Karpas-422 (cell line): ENCODE data around the gene PRKCE. TPM values are rescaled to one million over a fixed set of nuclear protein-coding genes. Genes with fewer than 3 reads are reported as not detected.

ENCODE experiments used
- DNase-seq: peaks from one replicate; pipeline ENCODE4 v3.0.0-alpha.2; 2015
- H2AFZ ChIP-seq: fragments of 200-600 bp; sonication (generic); 2 replicates; pipeline ENCODE4 v1.6.1; 2014; ENCODE audit warnings: antibody characterized with exemption, low read length, mixed read lengths
- H3K27ac ChIP-seq: fragments of 200-600 bp; sonication (generic); 2 replicates; pipeline ENCODE4 v1.5.1; 2014; ENCODE audit warnings: mild to moderate bottlenecking, low read length, moderate library complexity
- H3K27me3 ChIP-seq: fragments of 200-600 bp; sonication (generic); 2 replicates; pipeline ENCODE4 v1.6.1; 2014; ENCODE audit warnings: low read length, mixed read lengths
- H3K36me3 ChIP-seq: fragments of 200-600 bp; sonication (generic); 2 replicates; pipeline ENCODE4 v1.6.1; 2014; ENCODE audit warnings: low read length, mixed read lengths; ENCODE audit not compliant: insufficient read depth
- H3K4me1 ChIP-seq: fragments of 200-600 bp; sonication (generic); 2 replicates; pipeline ENCODE4 v1.6.1; 2014; ENCODE audit warnings: mild to moderate bottlenecking, low read length, mixed read lengths
- H3K4me2 ChIP-seq: fragments of 200-600 bp; sonication (generic); 2 replicates; pipeline ENCODE4 v1.6.1; 2014; ENCODE audit warnings: low read length, low read depth, mild to moderate bottlenecking; ENCODE audit not compliant: poor library complexity, severe bottlenecking
- H3K4me3 ChIP-seq: fragments of 200-600 bp; sonication (generic); 2 replicates; pipeline ENCODE4 v1.5.1; 2014; ENCODE audit warnings: mild to moderate bottlenecking, antibody characterized with exemption, low read length, mixed read lengths
- H3K79me2 ChIP-seq: fragments of 200-600 bp; sonication (generic); 2 replicates; pipeline ENCODE4 v1.6.1; 2014; ENCODE audit warnings: mild to moderate bottlenecking, low read length, mixed read lengths
- H3K9ac ChIP-seq: fragments of 200-600 bp; sonication (generic); 2 replicates; pipeline ENCODE4 v1.6.0; 2014; ENCODE audit warnings: low read length
- H3K9me2 ChIP-seq: fragments of 200-600 bp; sonication (generic), shearing (Covaris generic); replicated peaks from 2 replicates; pipeline ENCODE4 v1.6.0; 2014; ENCODE audit warnings: mild to moderate bottlenecking, low read length, moderate library complexity; ENCODE audit not compliant: insufficient read depth
- H3K9me3 ChIP-seq: fragments of 300-700, 200-600 bp; sonication (generic); 2 replicates; pipeline ENCODE4 v1.6.1; 2014; ENCODE audit warnings: low read length, mixed read lengths
- H4K20me1 ChIP-seq: fragments of 200-600 bp; sonication (generic); 2 replicates; pipeline ENCODE4 v1.6.1; 2014; ENCODE audit warnings: mild to moderate bottlenecking, antibody characterized with exemption, low read length, low read depth; ENCODE audit not compliant: insufficient read depth
- total RNA-seq: library from RNA; depleted of rRNA; stranded (reverse); fragments of >200 nt; shearing (Covaris generic); gene quantifications from 2 replicates; pipeline ENCODE4 v1.2.3, GENCODE V29; 2014; ENCODE audit warnings: low replicate concordance

Gene PRKCE
- total RNA-seq, 1 experiment from 2014 or later, result 61.8 TPM

DNA sequence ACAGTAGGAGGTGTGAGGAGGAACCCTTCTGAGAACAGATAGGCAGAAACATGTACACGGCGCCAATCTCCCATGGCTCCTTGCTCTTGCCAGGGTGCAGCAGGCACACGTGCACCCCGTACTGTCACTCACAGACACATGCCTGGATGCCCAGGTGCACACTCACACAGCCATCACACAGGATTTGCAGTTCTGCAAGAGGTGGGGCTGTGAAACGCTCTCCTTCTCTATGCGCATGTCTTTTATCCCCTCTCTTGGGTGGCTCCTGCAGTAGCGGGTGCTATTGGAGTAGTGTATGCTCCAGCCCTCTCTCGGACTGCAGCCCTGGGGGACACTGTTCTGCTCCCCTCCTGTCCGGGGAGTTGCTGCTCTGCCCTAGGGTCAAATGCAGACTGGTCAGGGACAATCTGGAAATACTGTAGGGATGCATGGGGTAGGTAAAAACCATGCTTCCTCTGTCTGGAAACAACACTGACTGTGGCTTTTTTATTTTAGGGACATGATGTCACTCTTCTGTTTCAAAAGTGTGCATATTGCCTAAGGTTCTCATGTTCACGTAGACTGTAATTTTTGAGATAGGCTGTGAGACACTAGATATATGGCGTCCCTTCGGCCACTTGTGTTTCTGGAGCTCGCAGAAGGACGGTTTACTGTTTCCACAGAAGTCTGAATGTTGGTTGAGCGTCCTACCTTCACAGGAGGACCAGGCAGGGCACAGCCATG is 118.5 kb downstream of the PRKCE start:
- peaks cover 82% of the 10 kb centered on the region for H3K4me1 ChIP-seq
- no peaks in the 10 kb centered on the region for H3K27me3 ChIP-seq
- DNase-seq, result no peak

DNA sequence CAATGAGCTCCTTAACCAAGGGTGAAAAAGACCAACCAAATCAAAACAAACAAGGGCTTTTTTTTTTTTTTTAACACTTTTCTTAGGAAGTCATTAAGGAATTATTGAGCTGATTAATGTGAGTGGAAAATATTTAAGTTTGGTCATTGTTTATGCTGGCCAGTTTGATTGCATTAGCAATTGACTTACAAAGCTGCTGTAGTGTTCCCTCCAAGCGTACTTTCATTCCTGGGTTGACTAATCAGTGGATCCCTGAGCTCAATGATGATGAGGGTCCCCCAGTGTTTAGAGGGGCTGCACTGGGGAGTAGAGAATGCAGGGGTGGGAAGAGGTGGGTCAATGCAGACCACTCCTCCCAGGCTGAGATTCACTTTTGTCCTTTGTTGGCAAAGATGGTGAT is 119.3 kb downstream of the PRKCE start:
- DNase-seq, result no peak
- no peaks in the 10 kb centered on the region for H3K36me3 ChIP-seq
- H3K27ac ChIP-seq, result no peak overlapping the region
- no peaks in the 10 kb centered on the region for H3K27me3 ChIP-seq
- no peak overlapping the region for H3K9ac ChIP-seq
- no peak overlapping the region for H3K4me2 ChIP-seq
- H3K79me2 ChIP-seq, result peaks cover 100% of the 10 kb centered on the region
- peaks cover 82% of the 10 kb centered on the region for H3K4me1 ChIP-seq
- no peak overlapping the region for H3K4me3 ChIP-seq
- no peaks in the 10 kb centered on the region; the same call in 1 of the 2 replicates for H4K20me1 ChIP-seq
- no peaks in the 10 kb centered on the region for H3K9me2 ChIP-seq
- no peak overlapping the region for H2AFZ ChIP-seq
- no peaks in the 10 kb centered on the region for H3K9me3 ChIP-seq

More for the DNA sequence above, 118.5 kb downstream of the PRKCE start:
- Histone ChIP-seq H2AFZ (no peak overlapping the region), H3K9me2 (no peaks in the 10 kb centered on the region), H3K9ac (no peak overlapping the region), H3K4me2 (no peak overlapping the region), H3K79me2 (peaks cover 100% of the 10 kb centered on the region), H3K4me3 (no peak overlapping the region), H3K9me3 (no peaks in the 10 kb centered on the region), H3K36me3 (no peaks in the 10 kb centered on the region), H4K20me1 (no peaks in the 10 kb centered on the region), H3K27ac (no peak overlapping the region; the same call in 1 of the 2 replicates)

DNA sequence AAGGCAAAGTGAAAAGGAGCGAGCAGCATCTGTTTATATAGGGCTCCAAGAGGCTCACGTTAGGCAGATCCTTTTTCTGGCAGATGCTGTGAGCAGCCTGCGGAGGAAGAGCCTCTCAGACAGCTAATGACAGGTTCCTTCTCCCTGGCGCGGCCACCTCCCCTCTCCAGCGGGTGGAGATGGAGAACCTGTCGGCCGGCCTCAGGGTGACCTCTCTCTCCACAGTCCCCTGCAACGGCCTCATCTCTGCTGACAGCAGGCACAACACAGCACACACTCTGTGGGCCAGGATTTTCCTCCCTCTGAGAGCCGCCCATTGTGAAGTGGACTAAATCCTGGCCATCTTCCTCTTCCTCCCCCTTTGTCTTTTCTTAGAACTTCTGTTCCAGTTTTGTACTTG is 119.8 kb downstream of the PRKCE start:
- Histone ChIP-seq H3K9me3 (no peaks in the 10 kb centered on the region), H3K36me3 (no peaks in the 10 kb centered on the region), H3K27ac (no peak overlapping the region), H3K79me2 (peaks cover 100% of the 10 kb centered on the region), H3K9me2 (no peaks in the 10 kb centered on the region), H3K4me3 (no peak overlapping the region), H4K20me1 (no peaks in the 10 kb centered on the region; the same call in 1 of the 2 replicates), H3K27me3 (no peaks in the 10 kb centered on the region), H2AFZ (no peak overlapping the region), H3K4me1 (peaks cover 82% of the 10 kb centered on the region), H3K4me2 (no peak overlapping the region), H3K9ac (no peak overlapping the region)
- DNase-seq, result no peak

DNA sequence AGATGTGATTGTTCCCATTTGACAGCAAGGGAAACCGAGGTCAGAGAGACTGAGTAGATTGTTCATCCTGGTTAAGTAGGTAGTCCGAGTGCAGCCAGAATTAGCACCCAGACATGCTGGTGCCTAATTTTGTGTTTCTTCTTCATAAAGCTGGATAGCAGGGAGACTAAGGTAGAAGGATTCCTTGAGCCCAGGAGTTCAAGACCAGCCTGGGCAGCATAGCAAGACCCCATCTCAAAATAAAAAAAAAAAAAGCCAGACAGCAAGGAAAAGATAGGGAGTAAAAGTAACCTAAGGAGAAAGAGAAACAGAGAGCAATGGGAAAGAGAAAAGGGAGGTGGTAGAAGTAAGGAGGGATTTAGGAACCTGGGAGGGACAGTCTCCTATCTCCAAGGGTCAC is 120.6 kb downstream of the PRKCE start:
- H3K9me2 ChIP-seq, result no peaks in the 10 kb centered on the region

DNA sequence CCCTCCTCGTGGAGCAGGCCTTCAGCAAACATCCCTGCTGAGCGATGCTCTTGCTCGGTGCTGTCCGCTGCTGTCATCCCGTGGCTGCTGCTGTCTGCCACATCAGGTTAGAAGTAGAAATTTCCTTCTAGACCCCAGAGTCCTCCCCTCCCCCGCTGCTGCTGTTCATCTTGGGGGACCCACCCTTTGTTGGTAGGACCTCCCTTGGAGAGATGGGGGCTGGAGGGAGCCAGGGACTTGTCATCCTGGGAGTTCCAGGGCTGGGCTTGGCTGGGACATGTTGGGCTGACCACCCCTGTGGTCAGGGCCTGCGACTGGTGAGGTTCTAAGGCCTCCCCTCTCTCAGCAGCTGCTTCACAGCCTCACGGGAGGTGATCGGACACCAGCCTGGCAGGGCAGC is 122.4 kb downstream of the PRKCE start:
- Histone ChIP-seq H3K4me1 (peaks cover 70% of the 10 kb centered on the region), H3K4me2 (no peak overlapping the region), H3K27me3 (no peaks in the 10 kb centered on the region), H3K36me3 (0 out of 2 replicates have a peak, but pooled peaks cover 7% of the 10 kb centered on the region), H3K79me2 (peaks cover 100% of the 10 kb centered on the region), H4K20me1 (no peaks in the 10 kb centered on the region; the same call in 1 of the 2 replicates), H3K9me2 (no peaks in the 10 kb centered on the region), H3K4me3 (no peak overlapping the region), H3K9ac (no peak overlapping the region), H3K9me3 (no peaks in the 10 kb centered on the region), H2AFZ (no peak overlapping the region), H3K27ac (peak overlapping the region; percentile 64; the same call in 1 of the 2 replicates)
- no peak for DNase-seq

More for the DNA sequence above, 120.6 kb downstream of the PRKCE start:
- Histone ChIP-seq H3K27me3 (no peaks in the 10 kb centered on the region), H3K36me3 (no peaks in the 10 kb centered on the region), H3K79me2 (peaks cover 100% of the 10 kb centered on the region), H3K4me2 (no peak overlapping the region), H3K9me3 (no peaks in the 10 kb centered on the region), H3K9ac (no peak overlapping the region), H3K4me3 (no peak overlapping the region), H3K4me1 (peaks cover 81% of the 10 kb centered on the region), H4K20me1 (no peaks in the 10 kb centered on the region; the same call in 1 of the 2 replicates), H3K27ac (no peak overlapping the region), H2AFZ (no peak overlapping the region)
- DNase-seq, result no peak

DNA sequence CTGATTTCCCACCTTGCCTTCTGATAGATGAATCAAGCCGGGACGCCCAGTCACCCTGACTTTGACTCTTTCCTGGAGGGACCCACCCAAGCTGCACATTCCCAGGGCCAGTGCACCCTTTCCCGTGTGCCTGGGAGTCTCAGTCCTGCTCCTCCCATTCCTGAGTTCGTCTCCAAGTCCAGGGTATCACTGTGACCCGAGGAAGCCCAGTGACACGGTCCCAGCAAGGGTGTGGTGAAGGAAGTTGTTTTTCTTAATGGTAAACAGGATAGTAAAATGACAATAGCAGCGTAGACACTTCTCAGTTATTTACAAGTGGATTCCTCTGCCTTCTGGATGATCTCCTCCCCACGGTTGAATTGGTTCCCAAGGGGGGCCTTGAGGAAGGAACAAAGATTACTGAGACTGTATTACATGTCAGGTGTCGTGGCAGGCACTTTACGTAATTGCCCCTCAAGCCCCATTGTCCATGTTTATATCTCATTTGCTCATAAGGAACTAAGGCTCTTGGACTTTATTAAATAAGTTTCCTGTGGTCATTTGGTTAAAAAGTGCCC is 123.3 kb downstream of the PRKCE start:
- Histone ChIP-seq H3K79me2 (peaks cover 99% of the 10 kb centered on the region), H3K36me3 (0 out of 2 replicates have a peak, but pooled peaks cover 10% of the 10 kb centered on the region), H3K9me3 (no peaks in the 10 kb centered on the region), H3K4me2 (peak overlapping the region; percentile 20), H3K9ac (no peak overlapping the region; the same call in 1 of the 2 replicates), H3K9me2 (no peaks in the 10 kb centered on the region), H4K20me1 (no peaks in the 10 kb centered on the region; the same call in 1 of the 2 replicates), H3K4me1 (peaks cover 70% of the 10 kb centered on the region), H2AFZ (no peak overlapping the region), H3K27ac (peak overlapping the region; percentile 64), H3K27me3 (no peaks in the 10 kb centered on the region), H3K4me3 (no peak overlapping the region)
- DNase-seq, result no peak

DNA sequence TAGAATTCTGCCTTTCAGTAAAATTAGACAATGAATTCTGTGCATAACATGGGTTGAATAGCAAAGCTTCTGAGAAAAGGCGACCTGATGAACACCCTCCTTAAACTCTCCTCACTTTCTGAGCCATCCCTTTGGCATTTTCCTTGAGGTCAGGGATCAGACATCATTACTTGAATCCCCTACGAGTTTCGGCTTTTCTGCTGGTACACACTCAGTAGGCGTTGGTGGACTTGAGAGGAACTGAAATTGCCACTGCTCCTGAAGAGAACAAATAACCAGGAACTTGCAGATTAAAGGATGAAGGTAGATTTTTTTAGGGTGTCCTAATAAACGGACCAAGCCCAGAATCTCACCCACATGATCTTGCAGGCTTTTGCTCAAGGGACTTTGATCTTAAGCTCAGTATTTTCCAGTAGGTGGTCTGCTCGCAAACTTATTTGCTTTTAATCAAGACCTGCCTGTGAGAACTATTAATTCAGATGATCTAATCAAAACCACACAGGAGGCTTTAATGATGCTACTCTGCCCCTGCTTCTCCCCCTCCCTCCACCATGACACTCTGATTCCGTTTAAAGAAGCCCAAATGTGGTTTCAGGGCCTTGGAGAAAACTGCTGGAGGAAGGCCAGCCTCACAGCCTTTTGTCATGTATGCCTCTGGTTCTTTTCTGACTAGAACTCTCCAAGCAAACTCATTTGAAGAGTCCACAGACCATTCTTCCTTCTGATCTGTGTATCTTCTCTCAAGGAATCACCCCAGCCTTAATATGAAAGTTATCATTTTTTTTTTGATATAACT is 124.9 kb downstream of the PRKCE start:
- H3K27me3 ChIP-seq, result no peaks in the 10 kb centered on the region
- 0 out of 2 replicates have a peak, but pooled peaks cover 10% of the 10 kb centered on the region for H3K36me3 ChIP-seq
- H3K4me3 ChIP-seq, result no peak overlapping the region
- no peaks in the 10 kb centered on the region for H3K9me3 ChIP-seq
- peaks cover 99% of the 10 kb centered on the region for H3K79me2 ChIP-seq
- H3K9me2 ChIP-seq, result no peaks in the 10 kb centered on the region
- DNase-seq, result peak; percentile 62
- H3K4me1 ChIP-seq, result peaks cover 81% of the 10 kb centered on the region
- H4K20me1 ChIP-seq, result no peaks in the 10 kb centered on the region; the same call in 1 of the 2 replicates
- no peak overlapping the region for H2AFZ ChIP-seq
- peak overlapping the region; percentile 64 for H3K27ac ChIP-seq
- peak overlapping the region; percentile 15; the same call in 1 of the 2 replicates for H3K9ac ChIP-seq
- H3K4me2 ChIP-seq, result peak overlapping the region; percentile 20
